Measurements from ENCODE around the gene REXO4. TPM values are rescaled to one million over a fixed set of nuclear protein-coding genes. Genes with fewer than 3 reads are reported as not detected.

The REXO4 gene, protein sequence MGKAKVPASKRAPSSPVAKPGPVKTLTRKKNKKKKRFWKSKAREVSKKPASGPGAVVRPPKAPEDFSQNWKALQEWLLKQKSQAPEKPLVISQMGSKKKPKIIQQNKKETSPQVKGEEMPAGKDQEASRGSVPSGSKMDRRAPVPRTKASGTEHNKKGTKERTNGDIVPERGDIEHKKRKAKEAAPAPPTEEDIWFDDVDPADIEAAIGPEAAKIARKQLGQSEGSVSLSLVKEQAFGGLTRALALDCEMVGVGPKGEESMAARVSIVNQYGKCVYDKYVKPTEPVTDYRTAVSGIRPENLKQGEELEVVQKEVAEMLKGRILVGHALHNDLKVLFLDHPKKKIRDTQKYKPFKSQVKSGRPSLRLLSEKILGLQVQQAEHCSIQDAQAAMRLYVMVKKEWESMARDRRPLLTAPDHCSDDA
- total RNA-seq = 10 to 100 TPM; 67.5 to 79.5 (median 79.3) TPM

GRCh38 chr9:133417541-133418461 is at the start of gene REXO4:
Gene REXO4 (minus strand): TSS chr9:133418010. CDS start chr9:133417844, 166 bp downstream.
- Mint-ChIP-seq H3K27me3 (ENCODE audit: low read depth) (no peaks in the 10 kb centered on the region), H3K4me1 (ENCODE audit: low read depth) (peaks cover 55% of the 10 kb centered on the region)

GRCh38 chr9:133467101-133467500 is 49.3 kb upstream of the REXO4 start:
- Mint-ChIP-seq H3K36me3 (ENCODE audit: insufficient read depth) (no peaks in the 10 kb centered on the region), H3K27me3 (ENCODE audit: low read depth) (no peaks in the 10 kb centered on the region), H3K9me3 (no peaks in the 10 kb centered on the region), H3K4me3 (no peak overlapping the region), H3K4me1 (ENCODE audit: low read depth) (no peaks in the 10 kb centered on the region)
- ATAC-seq = no peak
- DNase-seq = no peak

More at GRCh38 chr9:133417541-133418461, at the start of gene REXO4:
- Mint-ChIP-seq H3K4me3 (peak within 1 kb of the TSS; percentile 94), H3K9me3 (no peaks in the 10 kb centered on the region), H3K36me3 (ENCODE audit: insufficient read depth) (peaks cover 17% of the 10 kb centered on the region)
- DNase-seq = peak; percentile 77
- peak; percentile 88 to 90 for ATAC-seq

DNA sequence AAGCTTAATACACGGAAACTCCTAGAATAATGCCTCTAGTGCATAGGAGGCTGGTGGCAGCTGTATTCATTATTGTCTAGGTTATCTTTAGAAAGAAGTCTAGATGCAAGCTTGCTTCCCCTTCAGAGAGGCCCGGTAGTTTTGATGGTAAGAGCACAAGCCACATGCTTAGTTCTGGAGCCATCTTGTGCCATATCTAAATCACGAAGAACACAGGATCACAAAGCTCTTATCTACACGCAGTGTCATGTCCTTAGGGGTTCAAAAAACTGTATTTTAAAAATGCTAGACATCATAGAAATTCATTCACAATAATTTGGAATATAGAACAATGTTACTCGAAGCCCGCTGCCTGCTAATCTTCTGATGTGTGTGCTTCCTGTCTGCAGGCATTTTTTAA is 48.2 kb upstream of the REXO4 start:
- Mint-ChIP-seq H3K4me1 (ENCODE audit: low read depth) (no peaks in the 10 kb centered on the region), H3K27me3 (ENCODE audit: low read depth) (no peaks in the 10 kb centered on the region), H3K36me3 (ENCODE audit: insufficient read depth) (no peaks in the 10 kb centered on the region), H3K9me3 (no peaks in the 10 kb centered on the region), H3K4me3 (no peak overlapping the region)
- ATAC-seq (no peak), DNase-seq (no peak)

DNA sequence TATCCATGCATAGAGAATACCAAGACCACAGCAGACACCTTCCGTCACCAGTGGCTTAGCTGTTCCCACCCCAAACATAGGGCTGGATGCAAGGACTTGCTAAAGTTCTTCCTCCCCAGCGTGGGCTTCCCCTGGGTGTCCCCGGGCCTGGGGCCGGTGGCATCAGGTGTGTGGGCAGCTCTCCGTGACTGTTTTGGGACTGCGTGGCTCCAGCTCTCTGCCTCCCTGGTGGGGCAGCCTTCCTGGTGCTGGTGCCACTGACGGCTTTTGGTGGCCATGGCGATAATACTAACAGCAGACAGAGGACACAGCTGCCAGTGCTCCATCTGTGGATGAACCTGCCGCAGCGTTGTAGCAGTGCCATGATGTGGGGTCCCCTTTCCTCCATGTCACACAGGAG is 46.8 kb upstream of the REXO4 start:
- Mint-ChIP-seq H3K4me1 (ENCODE audit: low read depth) (peaks cover 2% of the 10 kb centered on the region), H3K4me3 (no peak overlapping the region), H3K27me3 (ENCODE audit: low read depth) (no peaks in the 10 kb centered on the region), H3K9me3 (no peaks in the 10 kb centered on the region), H3K36me3 (ENCODE audit: insufficient read depth) (no peaks in the 10 kb centered on the region)
- ATAC-seq (no peak), DNase-seq (no peak)

DNA sequence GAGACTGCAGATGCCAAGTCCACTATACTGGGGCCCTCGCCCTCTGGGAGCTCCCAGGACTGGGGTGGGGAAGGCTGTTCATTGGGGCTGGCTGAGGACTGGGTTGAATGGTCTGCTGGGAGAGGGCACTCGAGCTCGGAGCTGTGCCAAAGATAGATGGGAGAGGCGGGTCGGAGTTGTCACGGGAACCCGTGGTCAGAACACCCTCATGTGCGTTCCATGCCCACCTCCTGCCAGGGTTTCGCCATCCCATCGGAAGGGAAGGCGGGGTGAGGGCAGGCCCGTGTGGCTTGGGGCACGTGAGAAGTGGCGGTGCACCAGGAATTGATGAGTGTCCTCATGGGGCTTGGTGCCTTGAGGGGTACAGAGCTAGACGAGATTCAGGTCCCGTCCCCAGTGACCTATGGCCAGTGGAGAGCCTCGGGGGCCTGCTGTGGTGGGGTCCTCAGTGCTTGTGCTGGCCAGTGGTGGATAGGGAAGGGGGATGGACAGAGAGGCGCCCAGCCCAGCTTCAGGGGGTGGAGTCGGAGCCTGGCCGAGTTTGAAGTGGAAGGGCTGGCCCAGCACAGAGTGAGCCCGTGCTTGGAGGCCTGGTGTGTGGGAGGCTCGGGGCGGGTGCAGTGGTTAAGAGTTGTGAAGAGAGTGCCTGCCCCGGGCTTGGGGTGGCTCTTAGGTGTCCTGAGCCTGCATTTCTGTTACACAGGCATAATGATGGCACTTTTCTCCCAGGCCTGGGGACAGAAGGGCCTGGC is 46.2 kb upstream of the REXO4 start:
- no peak for ATAC-seq
- H3K4me3 Mint-ChIP-seq = no peak overlapping the region
- peaks cover 5% of the 10 kb centered on the region for H3K4me1 Mint-ChIP-seq (ENCODE audit: low read depth)
- H3K27me3 Mint-ChIP-seq (ENCODE audit: low read depth) = no peaks in the 10 kb centered on the region
- H3K9me3 Mint-ChIP-seq = no peaks in the 10 kb centered on the region
- no peak for DNase-seq
- no peaks in the 10 kb centered on the region for H3K36me3 Mint-ChIP-seq (ENCODE audit: insufficient read depth)

DNA sequence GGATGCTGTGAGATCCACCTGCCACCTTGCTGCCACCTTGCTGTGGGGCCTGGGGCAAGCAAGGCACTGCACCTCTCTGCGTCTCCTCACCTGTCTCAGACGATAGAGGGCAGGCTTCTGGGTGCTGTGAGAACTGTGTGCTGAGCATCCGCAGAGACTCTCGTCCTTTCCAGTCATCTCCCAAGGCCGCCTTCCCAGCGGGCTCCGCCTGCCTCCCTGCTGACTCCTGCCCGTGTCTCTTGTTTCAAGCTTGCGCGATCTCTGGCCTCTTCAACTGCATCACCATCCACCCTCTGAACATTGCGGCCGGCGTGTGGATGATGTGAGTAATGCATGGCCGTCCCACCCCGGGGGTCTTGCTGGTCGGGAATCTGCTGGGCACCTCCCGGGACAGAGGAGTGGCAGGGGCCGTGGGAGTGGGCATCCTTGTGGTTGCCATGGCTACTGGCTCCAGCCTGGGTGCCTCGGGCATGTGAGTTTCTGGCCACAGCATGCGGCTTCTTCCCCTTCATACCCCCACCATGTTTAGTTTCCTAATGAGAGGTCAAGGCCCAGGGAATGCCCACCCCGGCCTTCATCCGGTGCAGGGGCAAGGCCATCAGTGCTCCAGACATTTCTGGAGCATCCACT is 45.5 kb upstream of the REXO4 start:
- H3K4me1 Mint-ChIP-seq (ENCODE audit: low read depth) = peaks cover 5% of the 10 kb centered on the region
- no peak for DNase-seq
- no peaks in the 10 kb centered on the region for H3K27me3 Mint-ChIP-seq (ENCODE audit: low read depth)
- no peaks in the 10 kb centered on the region for H3K9me3 Mint-ChIP-seq
- H3K4me3 Mint-ChIP-seq = no peak overlapping the region
- no peaks in the 10 kb centered on the region for H3K36me3 Mint-ChIP-seq (ENCODE audit: insufficient read depth)
- no peak for ATAC-seq

DNA sequence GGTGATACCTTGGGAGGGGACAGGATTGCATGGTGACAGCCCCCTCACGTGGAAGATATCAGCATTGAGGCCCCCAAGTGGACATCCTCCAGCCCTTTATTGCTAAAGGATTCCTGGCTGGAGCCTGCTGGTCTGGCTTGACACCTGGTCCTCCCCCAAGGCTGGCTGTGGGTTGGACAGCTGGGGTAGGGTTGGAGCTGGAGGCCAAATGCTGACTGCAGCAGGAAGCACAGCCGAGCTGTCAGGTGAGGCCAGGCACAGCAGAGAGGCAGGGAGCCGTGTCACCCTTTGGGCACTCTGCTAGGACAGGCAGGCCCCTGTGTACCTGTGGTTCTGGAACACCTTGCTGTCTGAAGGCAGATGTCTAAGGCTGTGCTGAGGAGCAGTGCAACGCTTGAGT is 44.2 kb upstream of the REXO4 start:
- no peaks in the 10 kb centered on the region for H3K27me3 Mint-ChIP-seq (ENCODE audit: low read depth)
- ATAC-seq (no peak), DNase-seq (no peak)
- no peak overlapping the region for H3K4me3 Mint-ChIP-seq
- H3K4me1 Mint-ChIP-seq (ENCODE audit: low read depth) = peaks cover 5% of the 10 kb centered on the region
- H3K9me3 Mint-ChIP-seq = no peaks in the 10 kb centered on the region
- H3K36me3 Mint-ChIP-seq (ENCODE audit: insufficient read depth) = no peaks in the 10 kb centered on the region

GRCh38 chr9:133460405-133461175 is 42.8 kb upstream of the REXO4 start:
- Mint-ChIP-seq H3K4me3 (peak overlapping the region; percentile 68), H3K4me1 (ENCODE audit: low read depth) (peaks cover 5% of the 10 kb centered on the region), H3K9me3 (no peaks in the 10 kb centered on the region), H3K27me3 (ENCODE audit: low read depth) (no peaks in the 10 kb centered on the region), H3K36me3 (ENCODE audit: insufficient read depth) (no peaks in the 10 kb centered on the region)
- peak; percentile 1 to 3 for ATAC-seq
- DNase-seq = peak; percentile 33

- Mint-ChIP-seq H3K4me3 (peak within 1 kb of the TSS; percentile 85), H3K36me3 (ENCODE audit: insufficient read depth) (no peaks in the 10 kb centered on the region), H3K27me3 (ENCODE audit: low read depth) (peaks cover 2% of the 10 kb centered on the region), H3K9me3 (no peaks in the 10 kb centered on the region), H3K4me1 (ENCODE audit: low read depth) (peaks cover 5% of the 10 kb centered on the region)
- ATAC-seq = peak; percentile 88
- peak; percentile 89 for DNase-seq
These were observed 41.9 kb upstream of the REXO4 start, which contains the start of gene CACFD1 for GRCh38 chr9:133459476-133460404. Gene CACFD1 (plus strand): TSS chr9:133459978. CDS start chr9:133460067, 89 bp downstream.

- ATAC-seq = no peak
- Mint-ChIP-seq H3K36me3 (ENCODE audit: insufficient read depth) (no peaks in the 10 kb centered on the region), H3K9me3 (no peaks in the 10 kb centered on the region), H3K4me3 (peak overlapping the region; percentile 85), H3K4me1 (ENCODE audit: low read depth) (peaks cover 5% of the 10 kb centered on the region), H3K27me3 (ENCODE audit: low read depth) (peaks cover 2% of the 10 kb centered on the region)
- DNase-seq = no peak
These were observed 41.0 kb upstream of the REXO4 start for GRCh38 chr9:133458643-133459312.

DNA sequence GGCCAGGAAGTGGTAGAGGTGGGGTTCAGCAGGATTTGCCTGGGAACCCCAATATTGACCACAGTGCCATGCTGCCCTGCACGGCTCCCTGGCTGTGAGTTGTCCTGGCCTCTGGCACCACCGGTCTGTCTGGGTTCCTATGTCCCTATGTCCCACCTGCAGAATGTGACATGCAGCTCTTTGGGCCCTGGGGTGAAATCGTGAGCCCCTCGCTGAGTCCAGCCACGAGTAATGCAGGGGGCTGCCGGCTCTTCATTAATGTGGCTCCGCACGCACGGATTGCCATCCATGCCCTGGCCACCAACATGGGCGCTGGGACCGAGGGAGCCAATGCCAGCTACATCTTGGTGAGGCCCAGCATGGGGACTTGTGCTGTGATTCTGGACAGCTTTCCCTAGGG is 39.9 kb upstream of the REXO4 start:
- H3K9me3 Mint-ChIP-seq = no peaks in the 10 kb centered on the region
- no peak for ATAC-seq
- DNase-seq = no peak
- no peak overlapping the region for H3K4me3 Mint-ChIP-seq
- H3K27me3 Mint-ChIP-seq (ENCODE audit: low read depth) = peaks cover 4% of the 10 kb centered on the region
- H3K4me1 Mint-ChIP-seq (ENCODE audit: low read depth) = peaks cover 5% of the 10 kb centered on the region
- no peaks in the 10 kb centered on the region for H3K36me3 Mint-ChIP-seq (ENCODE audit: insufficient read depth)

- Mint-ChIP-seq H3K9me3 (no peaks in the 10 kb centered on the region), H3K36me3 (ENCODE audit: insufficient read depth) (no peaks in the 10 kb centered on the region), H3K27me3 (ENCODE audit: low read depth) (peaks cover 4% of the 10 kb centered on the region), H3K4me3 (no peak overlapping the region), H3K4me1 (ENCODE audit: low read depth) (peaks cover 5% of the 10 kb centered on the region)
- ATAC-seq = no peak
- DNase-seq = no peak
These were observed 39.4 kb upstream of the REXO4 start for GRCh38 chr9:133457233-133457632.

Measured in activated T-cell treated with anti-CD3 and anti-CD28 coated beads, Interleukin-2, amount 50 U/mL, for 4 hours (primary cell).